HG02571 (cell line): ENCODE data around the gene IGFBP3.

Experiments used
- ATAC-seq: cut with Tn5 transposase; IDR thresholded peaks from one replicate; pipeline ENCODE4 v1.9.1; 2021; ENCODE audit warnings: mild to moderate bottlenecking, moderate library complexity; ENCODE audit not compliant: unreplicated experiment

The IGFBP3 gene

DNA sequence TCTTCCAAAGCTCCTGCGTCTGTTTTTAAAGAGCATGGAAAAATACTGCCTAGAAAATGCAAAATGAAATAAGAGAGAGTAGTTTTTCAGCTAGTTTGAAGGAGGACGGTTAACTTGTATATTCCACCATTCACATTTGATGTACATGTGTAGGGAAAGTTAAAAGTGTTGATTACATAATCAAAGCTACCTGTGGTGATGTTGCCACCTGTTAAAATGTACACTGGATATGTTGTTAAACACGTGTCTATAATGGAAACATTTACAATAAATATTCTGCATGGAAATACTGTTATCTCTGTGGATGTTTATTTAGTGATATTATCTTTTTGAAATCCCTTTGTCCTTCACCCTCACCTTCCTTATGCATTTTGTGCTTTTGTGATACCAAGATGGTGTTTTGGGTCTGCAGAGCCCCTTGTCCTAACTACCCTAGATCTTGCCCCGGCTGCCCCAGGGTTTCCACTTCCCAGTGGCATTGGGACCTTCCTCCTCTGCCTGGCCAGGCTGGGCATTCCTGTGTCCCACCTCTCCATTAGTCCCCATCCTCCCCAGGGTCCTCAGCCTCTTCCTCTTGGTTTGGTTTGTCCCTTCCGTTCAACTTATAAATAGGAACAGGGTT is 27.6 kb downstream of the IGFBP3 start:
- ATAC-seq: no peak

DNA sequence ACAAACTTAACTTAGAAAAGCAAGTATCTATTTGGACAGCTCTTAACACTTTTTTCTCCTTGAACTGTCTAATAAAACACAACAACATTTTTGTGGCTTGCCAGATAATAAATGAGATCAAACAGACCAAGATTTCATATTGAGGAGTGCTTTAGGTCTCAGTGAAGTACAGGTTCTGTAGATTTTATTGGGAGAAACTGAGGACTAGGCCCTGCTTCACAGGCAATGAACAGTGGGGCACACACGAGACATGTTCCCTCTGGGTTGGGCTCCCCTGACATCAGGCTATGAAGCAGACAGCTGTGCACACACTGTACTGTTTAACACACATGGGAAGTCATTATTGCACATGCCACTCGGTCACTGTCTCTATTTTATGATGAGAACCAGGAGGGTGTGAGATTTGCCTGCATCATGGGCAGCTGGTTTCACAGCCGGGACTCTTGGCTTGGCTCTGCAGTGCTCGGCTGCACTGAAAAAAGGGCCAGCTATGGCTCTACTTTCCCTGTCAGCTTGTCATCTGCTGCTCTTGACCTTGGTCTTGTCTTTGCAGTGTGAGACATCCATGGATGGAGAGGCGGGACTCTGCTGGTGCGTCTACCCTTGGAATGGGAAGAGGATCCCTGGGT is 28.6 kb downstream of the IGFBP3 start:
- no peak for ATAC-seq

DNA sequence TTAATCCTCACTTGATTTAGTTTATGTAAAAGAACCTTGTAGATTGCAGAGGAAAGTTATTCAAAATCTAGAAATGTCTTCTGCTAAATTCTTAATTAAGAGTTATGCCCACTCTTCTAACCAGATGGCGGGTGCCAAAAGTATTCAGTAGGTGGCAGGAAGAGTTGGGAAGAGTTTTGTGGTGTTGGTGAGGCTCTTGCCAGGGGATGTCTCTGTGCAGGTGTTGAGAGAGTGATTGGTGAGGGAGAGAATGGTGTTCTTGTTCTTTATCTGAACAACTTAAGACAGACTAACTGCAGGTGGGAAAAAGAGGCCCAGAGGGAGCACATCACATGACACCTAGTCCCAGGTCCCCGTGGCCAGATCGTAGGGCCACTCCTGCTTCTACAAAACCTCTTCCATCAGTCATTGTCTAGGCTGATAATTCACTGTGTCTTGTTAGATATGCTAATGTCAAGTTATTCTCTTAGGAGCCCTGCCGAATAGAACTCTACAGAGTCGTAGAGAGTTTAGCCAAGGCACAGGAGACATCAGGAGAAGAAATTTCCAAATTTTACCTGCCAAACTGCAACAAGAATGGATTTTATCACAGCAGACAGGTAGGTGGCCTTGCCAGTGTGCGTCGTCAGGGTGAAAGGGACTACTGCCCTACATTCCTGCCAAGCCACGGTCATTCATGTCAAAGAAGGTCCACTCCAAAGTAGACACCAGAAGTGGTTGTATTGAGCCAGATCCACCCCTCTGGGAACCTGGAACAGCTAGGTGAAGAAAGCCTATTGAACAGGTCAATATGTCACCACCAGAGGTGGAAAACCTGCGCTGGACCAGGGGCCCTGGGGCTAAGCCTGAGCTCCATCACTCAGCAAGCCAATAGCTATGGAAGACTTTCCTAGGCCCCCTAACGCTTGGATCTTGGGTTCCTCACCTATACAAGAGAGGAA is 29.3 kb downstream of the IGFBP3 start:
- ATAC-seq: no peak

DNA sequence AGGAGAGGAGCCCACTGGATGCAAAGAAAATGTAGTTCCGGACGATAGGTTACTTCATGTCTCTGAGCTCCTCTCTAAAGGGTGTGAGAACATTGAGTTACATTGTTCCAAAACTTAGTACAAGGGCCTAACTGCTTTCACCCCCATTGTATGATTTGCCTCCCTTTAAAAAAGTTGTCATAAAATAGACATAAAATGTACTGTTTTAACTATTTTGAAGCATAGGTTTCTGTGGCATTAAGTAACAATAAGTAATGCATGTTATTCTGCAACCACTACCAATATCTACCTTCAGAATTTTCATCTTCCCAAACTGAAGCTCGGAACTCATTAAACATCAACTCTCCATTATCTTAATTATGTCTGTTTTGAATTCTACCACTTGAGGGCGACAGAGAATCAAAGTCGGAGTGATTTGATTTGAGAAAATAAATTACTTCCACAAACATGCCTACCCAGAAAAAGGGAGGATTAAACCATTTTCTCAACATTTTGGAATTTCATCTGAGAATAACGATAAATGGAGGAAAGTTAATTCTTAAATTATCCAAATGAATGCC is 30.1 kb downstream of the IGFBP3 start:
- no peak for ATAC-seq

GRCh38 chr7:45890125-45890901 is 30.8 kb downstream of the IGFBP3 start:
- ATAC-seq: no peak

DNA sequence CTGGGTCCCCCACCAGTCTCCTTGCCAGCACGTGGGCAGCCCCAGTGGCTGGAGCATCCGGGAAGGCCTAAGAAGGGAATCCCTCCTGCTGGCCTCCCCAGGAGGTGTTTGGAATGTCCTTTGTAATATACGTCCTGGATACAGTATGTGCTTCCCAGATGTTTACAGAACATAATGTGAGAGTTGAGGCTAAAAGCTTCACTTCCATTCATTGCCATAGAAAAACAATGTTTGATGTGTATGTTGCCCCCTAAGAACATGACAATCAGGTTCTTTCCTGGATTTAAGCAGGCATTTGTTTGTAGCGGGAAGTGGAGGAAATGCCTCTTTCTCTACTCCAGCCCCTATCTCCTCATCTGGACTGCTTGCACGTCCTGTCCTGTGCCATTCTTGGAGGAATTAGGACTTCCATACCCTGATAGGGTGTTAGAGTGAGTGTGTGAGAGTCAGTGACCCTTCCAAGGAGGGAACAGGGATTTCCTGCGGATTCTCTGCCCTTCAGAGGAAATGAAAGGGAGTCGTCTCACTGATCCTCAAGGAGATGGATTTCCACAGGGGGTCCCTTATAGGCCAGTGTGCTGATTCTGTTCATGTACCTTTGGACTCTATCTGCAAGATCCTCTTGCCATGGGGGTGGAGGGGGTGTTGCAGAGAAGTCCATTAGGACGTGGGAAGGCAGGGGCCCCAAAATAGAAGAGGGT is 31.6 kb downstream of the IGFBP3 start:
- ATAC-seq: no peak

GRCh38 chr7:45888993-45889366 is 32.1 kb downstream of the IGFBP3 start:
- ATAC-seq: no peak

DNA sequence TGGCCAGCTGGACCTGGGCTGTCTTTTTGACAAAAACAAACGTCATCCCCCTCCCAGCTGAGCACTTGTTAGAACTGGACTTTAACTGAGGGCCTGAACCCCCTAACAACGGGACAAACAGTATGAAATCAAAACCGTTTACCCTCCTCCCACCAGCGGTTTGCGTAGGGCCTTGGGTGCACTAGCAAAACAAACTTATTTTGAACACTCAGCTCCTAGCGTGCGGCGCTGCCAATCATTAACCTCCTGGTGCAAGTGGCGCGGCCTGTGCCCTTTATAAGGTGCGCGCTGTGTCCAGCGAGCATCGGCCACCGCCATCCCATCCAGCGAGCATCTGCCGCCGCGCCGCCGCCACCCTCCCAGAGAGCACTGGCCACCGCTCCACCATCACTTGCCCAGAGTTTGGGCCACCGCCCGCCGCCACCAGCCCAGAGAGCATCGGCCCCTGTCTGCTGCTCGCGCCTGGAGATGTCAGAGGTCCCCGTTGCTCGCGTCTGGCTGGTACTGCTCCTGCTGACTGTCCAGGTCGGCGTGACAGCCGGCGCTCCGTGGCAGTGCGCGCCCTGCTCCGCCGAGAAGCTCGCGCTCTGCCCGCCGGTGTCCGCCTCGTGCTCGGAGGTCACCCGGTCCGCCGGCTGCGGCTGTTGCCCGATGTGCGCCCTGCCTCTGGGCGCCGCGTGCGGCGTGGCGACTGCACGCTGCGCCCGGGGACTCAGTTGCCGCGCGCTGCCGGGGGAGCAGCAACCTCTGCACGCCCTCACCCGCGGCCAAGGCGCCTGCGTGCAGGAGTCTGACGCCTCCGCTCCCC is 32.7 kb downstream of the IGFBP3 start, which contains the start of gene IGFBP1:
Gene IGFBP1 (plus strand): TSS at position 304 of the 808 bp plus-strand sequence. CDS start 165 bp downstream, at position 469.
- no peak for ATAC-seq

- ATAC-seq: no peak
Measured at GRCh38 chr7:45886931-45887667, 34.0 kb downstream of the IGFBP3 start.

DNA sequence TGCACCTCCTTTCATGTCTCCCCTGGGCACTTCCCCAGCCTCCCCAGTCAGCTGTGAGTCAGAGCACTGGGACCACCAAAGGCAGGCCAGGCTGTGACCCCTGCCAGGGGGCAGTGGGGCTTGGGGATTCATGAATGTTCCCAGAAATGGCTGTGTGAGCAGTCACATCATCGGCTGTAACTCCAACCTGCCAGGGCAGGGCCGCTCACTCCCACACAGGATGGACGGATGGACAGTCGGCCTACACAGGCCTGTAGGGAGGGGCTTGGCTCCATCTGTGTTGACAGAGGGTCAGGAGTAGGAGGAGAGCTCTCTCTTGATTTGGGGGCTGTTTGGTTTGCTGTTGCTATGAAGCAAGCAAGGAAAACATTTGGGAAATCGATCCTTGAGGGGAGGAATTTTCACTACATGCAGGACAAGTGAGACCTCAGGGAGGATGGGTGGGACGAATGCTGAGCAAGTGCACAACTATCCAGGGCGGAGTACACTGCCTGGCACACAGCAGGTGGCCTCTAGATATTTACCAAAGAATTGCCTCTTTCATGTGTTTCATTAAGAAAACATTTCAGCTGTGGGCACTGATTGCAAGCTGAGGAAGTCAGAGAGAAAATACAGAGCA is 35.7 kb downstream of the IGFBP3 start:
- no peak for ATAC-seq

DNA sequence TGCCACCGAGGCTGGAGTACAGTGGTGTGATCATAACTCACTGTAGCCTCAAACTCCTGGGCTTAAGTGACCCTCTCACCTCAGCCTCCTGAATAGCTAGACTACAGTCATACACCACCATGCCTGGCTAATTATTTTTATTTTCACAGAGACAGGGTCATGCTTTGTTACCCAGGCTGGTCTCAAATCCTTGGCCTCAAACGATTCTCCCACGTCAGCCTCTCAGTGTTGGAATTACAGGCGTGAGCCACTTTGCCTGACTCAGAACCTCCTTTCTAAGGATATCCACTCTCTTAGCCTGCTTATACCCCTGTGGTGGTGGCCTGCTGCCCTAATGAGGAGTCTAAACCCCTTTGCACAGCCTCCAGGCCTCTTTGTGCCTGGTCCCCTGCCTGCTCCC is 36.9 kb downstream of the IGFBP3 start:
- ATAC-seq: no peak

GRCh38 chr7:45882465-45882810 is 38.6 kb downstream of the IGFBP3 start:
- no peak for ATAC-seq

DNA sequence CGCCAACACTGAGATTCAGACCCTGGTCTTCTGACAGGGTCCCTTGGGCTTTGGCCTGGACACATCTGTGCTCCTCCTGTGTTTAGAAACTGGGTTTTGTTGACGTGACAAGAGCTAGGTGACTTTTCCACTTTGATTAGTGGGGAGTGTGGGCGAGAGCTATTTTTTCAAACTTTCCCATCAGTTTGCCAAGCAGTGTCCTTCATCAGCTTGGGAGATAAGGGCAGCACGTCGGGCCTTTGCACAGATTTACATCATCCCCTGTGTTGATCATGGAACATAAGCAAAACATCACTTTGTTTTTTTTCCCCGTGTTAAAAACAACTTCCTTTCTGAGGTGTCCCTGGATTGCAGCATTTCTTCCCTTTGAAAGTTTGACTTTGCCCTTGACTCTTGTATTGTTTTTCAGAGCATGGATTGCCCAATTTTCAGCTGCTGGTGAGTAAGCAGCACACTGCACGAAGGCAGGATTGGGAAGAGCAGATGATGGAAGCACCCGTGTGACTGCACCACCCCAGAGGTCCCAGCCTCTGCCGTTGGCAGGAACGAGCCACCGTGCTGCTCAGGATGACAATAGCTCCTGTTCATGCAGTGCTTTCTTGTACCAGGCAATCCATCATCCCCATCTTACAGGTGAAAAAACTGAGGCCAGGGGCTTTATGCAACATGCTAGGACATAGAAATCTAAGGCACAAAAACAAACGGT is 39.2 kb downstream of the IGFBP3 start:
- no peak for ATAC-seq

DNA sequence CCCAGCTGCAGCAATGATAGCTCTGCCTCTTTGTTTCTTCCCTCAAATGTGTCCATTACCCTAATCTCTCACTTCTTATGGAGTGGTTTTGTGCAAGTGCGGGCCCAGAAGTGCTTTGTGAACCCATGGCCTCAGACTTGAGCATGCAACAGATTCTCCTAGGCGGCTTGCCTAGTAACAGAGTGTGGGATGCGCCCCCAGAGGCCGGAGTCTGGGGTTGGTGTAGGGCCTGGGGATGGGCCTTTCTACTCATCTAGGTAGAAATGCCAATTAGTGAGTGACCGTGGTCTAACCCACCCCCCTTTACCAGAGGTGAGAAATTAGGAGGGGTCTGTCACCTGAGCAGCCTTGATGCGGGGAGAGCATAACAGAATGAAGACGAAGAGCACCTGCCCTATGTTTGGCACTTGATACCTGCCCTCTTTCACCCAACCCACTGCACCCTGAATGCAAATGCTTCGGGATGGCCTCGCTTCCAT is 39.8 kb downstream of the IGFBP3 start:
- ATAC-seq: no peak

DNA sequence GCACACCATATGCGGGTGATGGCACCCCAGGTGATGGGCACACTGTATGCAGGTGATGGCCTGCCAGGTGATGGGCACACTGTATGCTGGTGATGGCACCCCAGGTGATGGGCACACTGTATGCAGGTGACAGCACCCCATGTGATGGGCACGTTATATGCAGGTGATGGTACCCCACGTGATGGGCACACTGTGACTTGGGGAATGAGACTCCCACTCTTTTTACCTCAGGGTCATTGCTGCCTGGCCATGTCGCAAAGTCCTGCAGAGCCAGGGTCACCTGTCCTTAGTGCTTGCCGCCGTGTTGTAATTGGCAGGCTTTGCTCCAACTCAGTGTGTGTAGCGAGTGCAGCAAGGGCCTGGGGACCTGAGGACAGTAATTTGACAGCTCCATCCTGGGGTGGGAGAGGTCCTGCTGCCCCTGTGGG is 40.6 kb downstream of the IGFBP3 start:
- ATAC-seq: no peak

DNA sequence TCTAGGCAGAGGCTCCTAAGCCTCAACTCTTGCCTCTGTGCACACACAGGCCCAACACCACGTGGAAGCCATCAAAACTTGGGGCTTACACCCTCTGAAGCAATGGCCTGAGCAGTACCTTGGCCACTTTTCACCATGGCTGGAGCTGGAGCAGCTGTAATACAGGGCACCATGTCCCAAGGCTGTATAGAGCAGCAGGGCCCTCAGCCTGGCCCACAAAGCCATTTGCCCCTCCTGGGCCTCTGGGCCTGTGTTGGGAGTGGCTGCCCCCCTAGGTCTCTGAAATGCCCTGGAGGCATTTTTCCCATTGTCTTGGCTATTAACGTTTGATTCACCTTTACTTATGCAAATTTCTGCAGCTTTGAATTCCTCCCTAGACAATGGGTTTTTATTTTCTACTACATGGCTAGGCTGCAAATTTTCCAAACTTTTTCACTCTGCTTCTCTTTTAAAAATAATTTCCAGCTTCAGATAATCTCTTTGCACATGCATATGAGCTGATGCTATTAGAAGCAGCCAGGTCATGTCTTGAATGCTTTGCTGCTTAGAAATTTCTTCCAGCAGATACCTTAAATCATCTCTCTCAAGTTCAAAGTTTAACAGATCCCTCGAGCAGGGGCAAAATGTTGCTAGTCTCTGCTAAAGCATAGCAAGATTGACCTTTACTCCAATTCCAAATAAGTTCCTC is 42.5 kb downstream of the IGFBP3 start:
- no peak for ATAC-seq

DNA sequence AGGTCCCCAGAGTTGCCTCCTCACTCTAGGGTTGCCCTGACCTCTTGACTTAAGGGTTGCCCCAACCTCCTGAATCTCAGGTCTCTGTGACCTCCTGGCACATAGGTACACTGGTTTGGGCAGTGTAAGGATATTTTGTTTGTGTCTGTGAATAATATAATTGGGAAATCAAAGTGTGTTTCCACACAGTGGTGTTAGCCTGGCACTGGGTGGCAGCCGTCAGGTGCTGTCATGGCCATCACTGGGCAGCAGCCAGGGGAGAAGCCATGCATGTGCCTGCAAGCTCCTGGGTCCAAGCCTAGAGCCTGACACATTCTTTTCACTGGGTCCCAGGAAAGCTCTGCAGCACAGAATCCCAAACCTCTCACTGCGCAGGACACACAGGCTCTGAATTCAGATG is 44.6 kb downstream of the IGFBP3 start:
- ATAC-seq: no peak
